ENCODE measurements around the gene RAD23A.

The RAD23A gene

DNA sequence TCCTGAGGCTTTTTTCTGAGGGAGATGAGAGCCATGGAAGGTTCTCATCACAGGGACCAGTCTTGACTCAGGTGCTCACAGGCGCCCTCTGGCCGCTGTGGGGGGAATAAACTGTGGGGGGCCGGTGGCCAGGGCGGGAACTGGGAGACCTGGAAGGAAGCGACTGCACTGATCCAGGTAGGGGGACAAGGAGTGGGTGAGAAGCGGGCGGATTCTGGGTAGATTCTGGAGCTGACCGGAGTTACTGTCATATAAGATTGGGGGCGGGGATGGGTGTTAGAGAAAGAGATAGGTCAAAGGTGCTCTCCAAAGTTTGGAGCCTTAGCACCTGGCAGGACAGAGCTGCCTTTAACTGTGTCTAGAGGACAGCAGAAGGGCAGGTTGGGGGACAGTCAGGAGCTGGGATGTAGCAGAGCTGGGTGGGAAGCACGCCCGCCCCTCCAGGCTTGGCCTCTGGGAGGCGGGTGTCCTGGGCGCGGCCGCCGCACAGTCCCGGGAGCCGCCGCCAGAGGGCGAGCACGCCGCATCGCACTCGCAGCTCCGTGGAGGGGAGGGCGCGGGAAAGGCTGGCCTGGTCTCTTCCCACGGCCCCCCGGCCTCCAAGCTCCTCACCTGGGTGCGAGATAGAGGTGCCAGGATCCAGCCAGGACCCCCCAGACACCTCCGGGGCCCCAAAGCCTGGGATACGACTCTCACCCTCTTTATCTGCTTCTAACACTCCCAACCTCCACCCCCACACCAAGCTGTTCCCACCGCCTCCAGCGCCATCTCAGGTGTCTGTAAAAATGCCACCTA, 19.6 kb downstream of the RAD23A start:
- TF ChIP-seq CTCF (IDR thresholded peaks at IDR 0.05) = peak; percentile 80
- Histone ChIP-seq H3K36me3 (ENCODE audit: control insufficient read depth, insufficient read depth, low read length) (no peaks in the 10 kb centered on the region), H3K9me3 (ENCODE audit: control insufficient read depth, low read length) (no peaks in the 10 kb centered on the region)

DNA sequence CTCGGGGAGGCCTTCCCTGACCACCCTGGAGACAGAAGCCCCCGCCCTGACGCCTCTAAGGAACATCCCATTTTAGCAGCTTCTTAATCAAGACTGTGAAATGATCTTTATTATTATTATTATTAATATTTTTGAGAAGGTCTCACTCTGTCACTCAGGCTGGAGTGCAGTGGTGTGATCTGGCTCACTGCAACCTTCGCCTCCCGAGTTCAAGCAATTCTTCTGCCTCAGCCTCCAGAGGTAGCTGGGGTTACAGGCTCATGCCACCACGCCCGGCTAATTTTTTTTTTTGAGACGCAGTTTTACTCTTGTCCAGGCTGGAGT, 20.1 kb downstream of the RAD23A start:
- no peak for TF ChIP-seq CTCF (IDR thresholded peaks at IDR 0.05)
- Histone ChIP-seq H2AFZ (peak overlapping the region; percentile 97), H3K27me3 (ENCODE audit: control insufficient read depth, insufficient read depth, low read length) (no peaks in the 10 kb centered on the region), H3K27ac (peak overlapping the region; percentile 33), H3K9me3 (ENCODE audit: control insufficient read depth, low read length) (no peaks in the 10 kb centered on the region), H3K4me2 (ENCODE audit: low read length) (peak overlapping the region; percentile 98), H3K79me2 (no peaks in the 10 kb centered on the region), H3K4me1 (peaks cover 5% of the 10 kb centered on the region), H3K36me3 (ENCODE audit: control insufficient read depth, insufficient read depth, low read length) (no peaks in the 10 kb centered on the region), H3K9ac (no peak overlapping the region), H3K4me3 (ENCODE audit: low read depth, low read length) (no peak overlapping the region)

More for the DNA sequence above, 19.6 kb downstream of the RAD23A start:
- peak overlapping the region; percentile 98 for H3K4me2 ChIP-seq (ENCODE audit: low read length)
- H3K27me3 ChIP-seq (ENCODE audit: control insufficient read depth, insufficient read depth, low read length) = no peaks in the 10 kb centered on the region
- peak overlapping the region; percentile 66 for H3K4me3 ChIP-seq (ENCODE audit: low read depth, low read length)
- H3K27ac ChIP-seq = peak overlapping the region; percentile 33
- H3K9ac ChIP-seq = no peak overlapping the region
- H3K79me2 ChIP-seq = no peaks in the 10 kb centered on the region
- peak overlapping the region; percentile 97 for H2AFZ ChIP-seq
- peaks cover 5% of the 10 kb centered on the region for H3K4me1 ChIP-seq

GRCh38 chr19:12967907-12968306, 22.2 kb downstream of the RAD23A start:
- H3K79me2 ChIP-seq = no peaks in the 10 kb centered on the region
- no peak overlapping the region for H3K4me2 ChIP-seq (ENCODE audit: low read length)

DNA sequence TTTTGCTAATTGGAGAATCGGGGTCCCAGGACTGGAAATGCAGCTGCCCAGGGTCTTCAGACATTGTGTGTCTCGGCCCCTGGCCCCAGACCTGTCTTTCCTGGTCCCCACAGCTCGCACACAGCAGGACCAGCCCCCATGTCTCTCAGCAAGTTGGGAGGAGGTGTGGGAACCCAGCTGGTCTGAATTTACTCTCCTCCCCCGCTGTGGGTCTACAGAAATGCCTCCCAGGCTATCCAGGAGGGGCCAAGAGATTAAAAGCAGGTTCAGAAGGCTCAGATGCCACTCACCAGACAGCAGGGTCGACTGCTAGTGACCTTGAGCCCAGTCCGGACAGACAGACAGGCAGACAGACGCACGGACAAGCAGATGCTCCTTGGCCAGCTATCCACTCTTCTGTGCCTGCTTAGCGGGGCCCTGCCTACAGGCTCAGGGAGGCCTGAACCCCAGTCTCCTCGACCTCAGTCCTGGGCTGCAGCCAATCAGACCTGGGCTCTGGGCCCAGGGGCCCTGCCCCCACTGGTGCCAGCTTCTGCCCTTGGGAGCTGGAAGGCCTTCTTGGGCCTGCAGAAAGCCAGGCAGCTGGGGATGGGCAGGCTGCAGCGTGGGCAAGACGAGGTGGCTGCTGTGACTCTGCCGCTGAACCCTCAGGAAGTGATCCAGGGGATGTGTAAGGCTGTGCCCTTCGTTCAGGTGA, 23.8 kb downstream of the RAD23A start, which contains the start of gene DAND5:
TSS of gene DAND5 (plus strand) at position 285 of the 697 bp plus-strand sequence. CDS start at position 370, 85 bp downstream.
- Histone ChIP-seq H3K9ac (no peak within 1 kb of the TSS), H3K27ac (no peak within 1 kb of the TSS), H3K79me2 (no peaks in the 10 kb centered on the region), H3K4me1 (peaks cover 5% of the 10 kb centered on the region), H3K4me2 (ENCODE audit: low read length) (peak within 1 kb of the TSS; percentile 9), H3K36me3 (ENCODE audit: control insufficient read depth, insufficient read depth, low read length) (no peaks in the 10 kb centered on the region), H3K9me3 (ENCODE audit: control insufficient read depth, low read length) (no peaks in the 10 kb centered on the region), H3K27me3 (ENCODE audit: control insufficient read depth, insufficient read depth, low read length) (no peaks in the 10 kb centered on the region), H2AFZ (peak within 1 kb of the TSS; percentile 68), H3K4me3 (ENCODE audit: low read depth, low read length) (no peak within 1 kb of the TSS)
- TF ChIP-seq CTCF (IDR thresholded peaks at IDR 0.05) = no peak

More at GRCh38 chr19:12967907-12968306, 22.2 kb downstream of the RAD23A start:
- Histone ChIP-seq H3K4me3 (ENCODE audit: low read depth, low read length) (no peak overlapping the region), H3K9ac (no peak overlapping the region), H3K36me3 (ENCODE audit: control insufficient read depth, insufficient read depth, low read length) (no peaks in the 10 kb centered on the region), H3K27ac (no peak overlapping the region), H3K4me1 (peaks cover 5% of the 10 kb centered on the region), H3K27me3 (ENCODE audit: control insufficient read depth, insufficient read depth, low read length) (no peaks in the 10 kb centered on the region), H3K9me3 (ENCODE audit: control insufficient read depth, low read length) (no peaks in the 10 kb centered on the region), H2AFZ (no peak overlapping the region)
- no peak for TF ChIP-seq CTCF (IDR thresholded peaks at IDR 0.05)
